GM23338 (cell line): ENCODE data around the gene DTNBP1.

ENCODE experiments used
- CREB1 ChIP-seq: fragments of 250-450 bp; sonication (Bioruptor Pico); IDR thresholded peaks from 2 replicates; pipeline ENCODE4 v1.5.0; 2020; ENCODE audit warnings: low read depth, mild to moderate bottlenecking, moderate library complexity
- EZH2 ChIP-seq: fragments of 200-600 bp; sonication (generic); IDR thresholded peaks from one replicate; pipeline ENCODE4 v1.8.0; 2017; ENCODE audit warnings: antibody characterized with exemption, mild to moderate bottlenecking, low read depth; ENCODE audit not compliant: unreplicated experiment
- JUNB ChIP-seq: IDR thresholded peaks from one replicate; pipeline ENCODE4 v1.6.1; 2016; ENCODE audit warnings: antibody characterized with exemption; ENCODE audit not compliant: unreplicated experiment
- POLR2AphosphoS5 ChIP-seq: IDR thresholded peaks from 2 replicates; pipeline ENCODE4 v1.6.1; 2016; ENCODE audit warnings: antibody characterized with exemption, low read depth
- STAT1 ChIP-seq: IDR thresholded peaks from one replicate; pipeline ENCODE4 v1.6.1; 2016; ENCODE audit warnings: antibody characterized with exemption; ENCODE audit not compliant: unreplicated experiment
- ZNF114 ChIP-seq: fragments of 250-450 bp; sonication (Bioruptor Pico); IDR thresholded peaks from 2 replicates; pipeline ENCODE4 v1.5.0; 2020; ENCODE audit warnings: mild to moderate bottlenecking, moderate library complexity
- TF ChIP-seq, protein P1 (sequence below), 2 experiments: fragments of 200-600 bp in 1 of 2; sonication (generic) in 1 of 2; conservative IDR thresholded peaks; 2 replicates each; pipeline versions ENCODE4 v1.5.1 to v1.6.1; 2016 to 2017; ENCODE audit warnings: antibody characterized with exemption in 2 of 2, low read depth in 2 of 2, mild to moderate bottlenecking in 2 of 2, moderate library complexity in 1 of 2
- TF ChIP-seq, protein P2 (sequence below): IDR thresholded peaks from 2 replicates; pipeline ENCODE4 v1.6.1; 2016; ENCODE audit warnings: antibody characterized with exemption
- TF ChIP-seq, protein P3 (sequence below): IDR thresholded peaks from one replicate; pipeline ENCODE4 v1.6.1; 2018; ENCODE audit warnings: antibody characterized with exemption; ENCODE audit not compliant: unreplicated experiment

DNA sequence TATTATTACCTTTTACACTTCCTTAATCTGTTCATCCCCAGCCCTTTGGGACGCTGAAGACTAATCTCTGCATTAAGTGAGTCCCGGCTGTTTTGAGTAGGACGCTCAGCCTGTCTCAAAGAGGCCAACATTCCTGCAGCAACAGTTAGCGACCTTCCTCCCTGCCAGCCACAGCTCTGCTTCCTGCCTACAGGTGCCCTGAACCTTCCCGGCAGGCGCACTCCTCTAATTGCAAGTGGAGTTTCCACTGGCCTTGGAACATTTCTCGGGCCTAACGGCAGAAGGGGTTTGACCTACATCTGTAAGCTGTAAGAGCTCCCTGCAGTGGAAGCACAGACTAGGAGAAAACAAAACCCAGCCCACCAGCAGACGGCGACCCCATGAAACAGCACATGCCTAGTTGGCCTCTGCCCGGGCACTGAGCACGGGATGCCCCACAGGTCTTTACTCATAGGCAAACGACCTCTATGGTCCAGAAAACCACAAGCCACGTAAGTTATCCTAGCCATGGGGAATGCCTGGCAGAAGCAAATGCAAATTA lies 137.9 kb downstream of the DTNBP1 start:
- TF ChIP-seq, protein P1, sequence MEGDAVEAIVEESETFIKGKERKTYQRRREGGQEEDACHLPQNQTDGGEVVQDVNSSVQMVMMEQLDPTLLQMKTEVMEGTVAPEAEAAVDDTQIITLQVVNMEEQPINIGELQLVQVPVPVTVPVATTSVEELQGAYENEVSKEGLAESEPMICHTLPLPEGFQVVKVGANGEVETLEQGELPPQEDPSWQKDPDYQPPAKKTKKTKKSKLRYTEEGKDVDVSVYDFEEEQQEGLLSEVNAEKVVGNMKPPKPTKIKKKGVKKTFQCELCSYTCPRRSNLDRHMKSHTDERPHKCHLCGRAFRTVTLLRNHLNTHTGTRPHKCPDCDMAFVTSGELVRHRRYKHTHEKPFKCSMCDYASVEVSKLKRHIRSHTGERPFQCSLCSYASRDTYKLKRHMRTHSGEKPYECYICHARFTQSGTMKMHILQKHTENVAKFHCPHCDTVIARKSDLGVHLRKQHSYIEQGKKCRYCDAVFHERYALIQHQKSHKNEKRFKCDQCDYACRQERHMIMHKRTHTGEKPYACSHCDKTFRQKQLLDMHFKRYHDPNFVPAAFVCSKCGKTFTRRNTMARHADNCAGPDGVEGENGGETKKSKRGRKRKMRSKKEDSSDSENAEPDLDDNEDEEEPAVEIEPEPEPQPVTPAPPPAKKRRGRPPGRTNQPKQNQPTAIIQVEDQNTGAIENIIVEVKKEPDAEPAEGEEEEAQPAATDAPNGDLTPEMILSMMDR (conservative IDR thresholded peaks at IDR 0.05; ENCODE audit: low read depth in 2 of 2), result no peak
- TF ChIP-seq STAT1 (no peak), ZNF114 (CRISPR knock-in tag) (no peak), CREB1 (no peak), EZH2 (no peak), POLR2AphosphoS5 (peak; percentile 15), JUNB (no peak)
- TF ChIP-seq, protein P2, sequence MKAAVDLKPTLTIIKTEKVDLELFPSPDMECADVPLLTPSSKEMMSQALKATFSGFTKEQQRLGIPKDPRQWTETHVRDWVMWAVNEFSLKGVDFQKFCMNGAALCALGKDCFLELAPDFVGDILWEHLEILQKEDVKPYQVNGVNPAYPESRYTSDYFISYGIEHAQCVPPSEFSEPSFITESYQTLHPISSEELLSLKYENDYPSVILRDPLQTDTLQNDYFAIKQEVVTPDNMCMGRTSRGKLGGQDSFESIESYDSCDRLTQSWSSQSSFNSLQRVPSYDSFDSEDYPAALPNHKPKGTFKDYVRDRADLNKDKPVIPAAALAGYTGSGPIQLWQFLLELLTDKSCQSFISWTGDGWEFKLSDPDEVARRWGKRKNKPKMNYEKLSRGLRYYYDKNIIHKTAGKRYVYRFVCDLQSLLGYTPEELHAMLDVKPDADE, result no peak
- TF ChIP-seq, protein P3, sequence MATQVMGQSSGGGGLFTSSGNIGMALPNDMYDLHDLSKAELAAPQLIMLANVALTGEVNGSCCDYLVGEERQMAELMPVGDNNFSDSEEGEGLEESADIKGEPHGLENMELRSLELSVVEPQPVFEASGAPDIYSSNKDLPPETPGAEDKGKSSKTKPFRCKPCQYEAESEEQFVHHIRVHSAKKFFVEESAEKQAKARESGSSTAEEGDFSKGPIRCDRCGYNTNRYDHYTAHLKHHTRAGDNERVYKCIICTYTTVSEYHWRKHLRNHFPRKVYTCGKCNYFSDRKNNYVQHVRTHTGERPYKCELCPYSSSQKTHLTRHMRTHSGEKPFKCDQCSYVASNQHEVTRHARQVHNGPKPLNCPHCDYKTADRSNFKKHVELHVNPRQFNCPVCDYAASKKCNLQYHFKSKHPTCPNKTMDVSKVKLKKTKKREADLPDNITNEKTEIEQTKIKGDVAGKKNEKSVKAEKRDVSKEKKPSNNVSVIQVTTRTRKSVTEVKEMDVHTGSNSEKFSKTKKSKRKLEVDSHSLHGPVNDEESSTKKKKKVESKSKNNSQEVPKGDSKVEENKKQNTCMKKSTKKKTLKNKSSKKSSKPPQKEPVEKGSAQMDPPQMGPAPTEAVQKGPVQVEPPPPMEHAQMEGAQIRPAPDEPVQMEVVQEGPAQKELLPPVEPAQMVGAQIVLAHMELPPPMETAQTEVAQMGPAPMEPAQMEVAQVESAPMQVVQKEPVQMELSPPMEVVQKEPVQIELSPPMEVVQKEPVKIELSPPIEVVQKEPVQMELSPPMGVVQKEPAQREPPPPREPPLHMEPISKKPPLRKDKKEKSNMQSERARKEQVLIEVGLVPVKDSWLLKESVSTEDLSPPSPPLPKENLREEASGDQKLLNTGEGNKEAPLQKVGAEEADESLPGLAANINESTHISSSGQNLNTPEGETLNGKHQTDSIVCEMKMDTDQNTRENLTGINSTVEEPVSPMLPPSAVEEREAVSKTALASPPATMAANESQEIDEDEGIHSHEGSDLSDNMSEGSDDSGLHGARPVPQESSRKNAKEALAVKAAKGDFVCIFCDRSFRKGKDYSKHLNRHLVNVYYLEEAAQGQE, result no peak
